Measurements from ENCODE around the gene PLD4. TPM values are rescaled to one million over a fixed set of nuclear protein-coding genes. Genes with fewer than 3 reads are reported as not detected.
"Not testable (repeated sequence)": the region's sequence is repeated elsewhere in the genome, so short reads cannot be mapped to it uniquely, and the experiment has no call there.

The PLD4 gene
- polyA plus RNA-seq, 6 donors from 2014 or later = 77.4 to 264 (median 182) TPM

DNA sequence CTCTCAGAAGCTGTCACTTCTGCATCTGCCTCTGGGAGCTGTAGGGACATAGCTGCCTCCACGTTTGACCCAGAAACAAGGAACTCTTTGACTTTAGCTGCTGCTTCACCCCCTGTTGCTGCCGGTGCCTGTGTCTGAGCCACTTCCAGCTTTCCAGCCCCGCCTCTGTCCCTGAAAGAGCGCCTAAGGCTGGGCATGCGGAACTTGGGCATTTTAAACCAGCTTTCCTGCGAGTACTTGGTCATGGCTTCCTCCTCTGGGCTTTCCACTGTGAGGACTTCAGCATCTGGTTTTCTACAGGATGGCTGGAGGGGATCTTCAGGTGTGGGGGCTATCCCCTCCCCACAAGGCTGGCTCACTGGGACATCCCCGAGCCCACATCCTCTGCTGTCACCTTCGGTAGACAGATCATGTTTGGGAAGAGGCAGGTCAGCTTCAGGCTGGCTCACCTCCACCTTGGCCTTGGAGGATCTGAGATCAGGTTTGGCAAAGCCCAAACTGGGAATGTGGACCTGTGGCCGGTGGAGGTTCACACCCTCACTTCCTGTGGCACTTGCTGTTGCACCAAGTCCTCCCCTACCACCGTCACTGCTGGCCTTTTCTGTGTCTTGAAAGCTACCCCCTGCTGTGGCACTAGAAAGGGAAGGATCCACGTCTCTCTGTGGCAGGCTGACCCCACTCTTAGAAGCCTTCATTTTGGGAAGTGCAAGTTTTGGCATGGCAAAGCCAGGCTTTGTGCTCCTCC is 15.2 kb downstream of the PLD4 start:
- H3K36me3 Mint-ChIP-seq = no peaks in the 10 kb centered on the region
- DNase-seq (no peak), ATAC-seq (ENCODE audit: low read depth in 2 of 2) (no peak)
- H3K4me3 Mint-ChIP-seq = no peak overlapping the region
- H3K9me3 Mint-ChIP-seq = no peaks in the 10 kb centered on the region
- peaks cover 2 to 9% (median 3%) of the 10 kb centered on the region in 3 donors for H3K4me1 Mint-ChIP-seq
- H3K27ac Mint-ChIP-seq = peak overlapping the region in 1 of 6 donors; percentile 13
- peaks cover 0 to 3% (median 0%) of the 10 kb centered on the region in 3 donors for H3K27me3 Mint-ChIP-seq

GRCh38 chr14:104940526-104941150 is 16.0 kb downstream of the PLD4 start:
- no peak for DNase-seq
- ATAC-seq (ENCODE audit: low read depth in 2 of 2) = no peak
- H3K27ac Mint-ChIP-seq = no peak overlapping the region
- H3K4me1 Mint-ChIP-seq = peaks cover 0 to 5% (median 0%) of the 10 kb centered on the region in 3 donors
- peak overlapping the region in 1 of 8 donors; percentile 9 for H3K4me3 Mint-ChIP-seq
- H3K27me3 Mint-ChIP-seq = no peaks in the 10 kb centered on the region
- no peaks in the 10 kb centered on the region for H3K9me3 Mint-ChIP-seq
- no peaks in the 10 kb centered on the region for H3K36me3 Mint-ChIP-seq

GRCh38 chr14:104941508-104942365 is 17.1 kb downstream of the PLD4 start:
- Mint-ChIP-seq H3K27me3 (no peaks in the 10 kb centered on the region), H3K4me1 (no peaks in the 10 kb centered on the region), H3K27ac (no peak overlapping the region), H3K4me3 (no peak overlapping the region), H3K9me3 (no peaks in the 10 kb centered on the region), H3K36me3 (no peaks in the 10 kb centered on the region)
- ATAC-seq (ENCODE audit: low read depth in 2 of 2) (no peak), DNase-seq (no peak)

- ATAC-seq (ENCODE audit: low read depth in 2 of 2) = no peak
- Mint-ChIP-seq H3K27me3 (no peaks in the 10 kb centered on the region), H3K4me3 (no peak overlapping the region), H3K36me3 (no peaks in the 10 kb centered on the region), H3K27ac (no peak overlapping the region), H3K4me1 (no peaks in the 10 kb centered on the region), H3K9me3 (no peaks in the 10 kb centered on the region)
- no peak for DNase-seq
Measured at GRCh38 chr14:104942586-104942985, 17.9 kb downstream of the PLD4 start.

GRCh38 chr14:104943216-104944015 is 18.7 kb downstream of the PLD4 start:
- H3K4me1 Mint-ChIP-seq; H3K36me3 Mint-ChIP-seq; H3K27ac Mint-ChIP-seq; DNase-seq; H3K27me3 Mint-ChIP-seq; H3K9me3 Mint-ChIP-seq; H3K4me3 Mint-ChIP-seq; ATAC-seq (ENCODE audit: low read depth in 2 of 2): not testable (repeated sequence)

DNA sequence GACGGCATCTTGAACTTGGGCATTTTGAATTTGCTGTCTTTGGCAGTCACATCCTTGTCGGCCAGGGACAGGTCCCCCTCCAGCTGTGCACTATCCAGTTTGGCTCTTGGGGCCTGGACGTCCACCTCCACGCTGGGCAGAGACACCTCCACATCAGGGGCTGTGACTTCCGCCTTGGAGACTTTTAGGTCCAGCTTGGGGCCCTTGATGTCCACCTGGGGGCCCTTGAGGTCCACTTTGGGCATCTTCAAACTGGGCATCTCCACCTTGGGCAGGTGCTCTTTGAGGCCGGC is 19.3 kb downstream of the PLD4 start:
- H3K27me3 Mint-ChIP-seq; ATAC-seq (ENCODE audit: low read depth in 2 of 2); H3K27ac Mint-ChIP-seq; H3K4me1 Mint-ChIP-seq; H3K4me3 Mint-ChIP-seq; H3K9me3 Mint-ChIP-seq; H3K36me3 Mint-ChIP-seq; DNase-seq: not testable (repeated sequence)

DNA sequence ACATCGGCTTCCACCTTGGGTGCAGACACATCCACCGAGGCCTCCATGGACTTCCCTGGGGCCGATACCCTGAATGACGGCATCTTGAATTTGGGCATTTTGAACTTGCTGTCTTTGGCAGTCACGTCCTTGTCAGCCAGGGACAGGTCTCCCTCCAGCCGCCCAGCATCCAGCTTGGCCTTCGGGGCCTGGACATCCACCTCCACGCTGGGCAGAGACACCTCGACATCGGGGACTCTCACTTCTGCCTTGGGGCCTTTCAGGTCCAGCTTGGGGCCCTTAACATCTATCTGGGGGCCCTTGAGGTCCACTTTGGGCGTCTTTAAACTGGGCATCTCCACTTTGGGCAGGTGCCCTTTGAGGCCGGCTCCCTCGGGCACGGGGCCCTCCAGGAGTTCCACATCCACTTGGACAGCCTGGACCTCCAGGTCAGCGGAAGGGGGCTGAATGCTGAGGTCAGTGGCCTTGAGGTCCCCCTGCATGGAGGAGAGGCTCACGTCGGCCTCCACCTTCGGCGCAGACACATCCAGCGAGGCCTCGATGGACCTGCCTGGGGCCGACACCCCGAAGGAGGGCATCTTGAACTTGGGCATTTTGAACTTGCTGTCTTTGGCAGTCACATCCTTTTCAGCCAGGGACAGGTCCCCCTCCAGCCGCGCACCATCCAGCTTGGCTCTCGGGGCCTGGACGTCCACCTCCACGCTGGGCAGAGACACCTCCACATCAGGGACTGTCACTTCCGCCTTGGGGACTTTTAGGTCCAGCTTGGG is 19.9 kb downstream of the PLD4 start:
- H3K36me3 Mint-ChIP-seq; H3K4me1 Mint-ChIP-seq; H3K4me3 Mint-ChIP-seq; H3K27ac Mint-ChIP-seq; DNase-seq; ATAC-seq (ENCODE audit: low read depth in 2 of 2); H3K9me3 Mint-ChIP-seq; H3K27me3 Mint-ChIP-seq: not testable (repeated sequence)

DNA sequence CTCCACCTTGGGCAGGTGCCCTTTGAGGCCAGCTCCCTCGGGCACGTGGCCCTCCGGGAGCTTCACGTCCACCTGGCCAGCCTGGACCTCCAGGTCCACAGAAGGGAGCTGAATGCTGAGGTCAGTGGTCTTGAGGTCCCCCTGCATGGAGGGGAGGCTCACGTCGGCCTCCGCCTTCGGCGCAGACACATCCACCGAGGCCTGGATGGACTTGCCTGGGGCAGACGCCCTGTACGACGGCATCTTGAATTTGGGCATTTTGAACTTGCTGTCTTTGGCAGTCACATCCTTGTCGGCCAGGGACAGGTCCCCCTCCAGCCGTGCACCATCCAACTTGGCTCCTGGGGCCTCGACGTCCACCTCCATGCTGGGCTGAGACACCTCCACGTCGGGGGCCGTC is 20.6 kb downstream of the PLD4 start:
- DNase-seq; H3K4me1 Mint-ChIP-seq; H3K36me3 Mint-ChIP-seq; ATAC-seq (ENCODE audit: low read depth in 2 of 2); H3K9me3 Mint-ChIP-seq; H3K27ac Mint-ChIP-seq; H3K4me3 Mint-ChIP-seq; H3K27me3 Mint-ChIP-seq: not testable (repeated sequence)

DNA sequence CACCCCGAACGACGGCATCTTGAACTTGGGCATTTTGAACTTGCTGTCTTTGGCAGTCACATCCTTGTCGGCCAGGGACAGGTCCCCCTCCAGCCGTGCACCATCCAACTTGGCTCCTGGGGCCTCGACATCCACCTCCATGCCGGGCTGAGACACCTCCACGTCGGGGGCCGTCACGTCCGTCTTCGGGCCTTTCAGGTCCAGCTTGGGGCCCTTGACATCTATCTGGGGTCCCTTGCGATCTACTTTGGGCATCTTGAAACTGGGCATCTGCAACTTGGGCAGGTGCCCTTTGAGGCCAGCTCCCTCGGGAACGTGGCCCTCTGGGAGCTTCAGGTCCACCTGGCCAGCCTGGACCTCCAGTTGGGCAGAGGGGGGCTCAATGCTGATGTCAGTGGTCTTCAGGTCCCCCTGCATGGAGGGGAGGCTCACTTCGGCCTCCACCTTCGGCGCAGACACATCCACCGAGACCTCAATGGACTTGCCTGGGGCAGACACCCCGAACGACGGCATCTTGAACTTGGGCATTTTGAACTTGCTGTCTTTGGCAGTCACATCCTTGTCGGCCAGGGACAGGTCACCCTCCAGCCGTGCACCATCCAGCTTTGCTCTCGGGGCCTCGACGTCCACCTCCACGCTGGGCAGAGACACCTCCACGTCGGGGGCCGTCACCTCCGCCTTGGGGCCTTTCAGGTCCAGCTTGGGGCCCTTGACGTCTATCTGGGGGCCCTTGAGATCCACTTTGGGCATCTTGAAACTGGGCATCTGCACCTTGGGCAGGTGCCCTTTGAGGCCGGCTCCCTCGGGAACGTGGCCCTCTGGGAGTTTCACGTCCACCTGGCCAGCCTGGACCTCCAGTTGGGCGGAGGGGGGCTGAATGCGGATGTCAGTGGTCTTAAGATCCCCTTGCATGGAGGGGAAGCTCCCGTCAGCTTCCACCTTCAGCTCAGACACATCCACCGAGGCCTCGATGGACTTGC is 21.6 kb downstream of the PLD4 start:
- not testable (repeated sequence) for DNase-seq; H3K27me3 Mint-ChIP-seq; H3K36me3 Mint-ChIP-seq; H3K4me3 Mint-ChIP-seq; ATAC-seq (ENCODE audit: low read depth in 2 of 2); H3K4me1 Mint-ChIP-seq; H3K9me3 Mint-ChIP-seq
- peak overlapping the region in 1 of 6 donors; percentile 74 for H3K27ac Mint-ChIP-seq

- not testable (repeated sequence) for H3K36me3 Mint-ChIP-seq, H3K9me3 Mint-ChIP-seq, H3K27ac Mint-ChIP-seq
Measured at GRCh38 chr14:104947201-104947600, 22.5 kb downstream of the PLD4 start.

GRCh38 chr14:104947881-104948735 is 23.4 kb downstream of the PLD4 start:
- H3K27me3 Mint-ChIP-seq; ATAC-seq (ENCODE audit: low read depth in 2 of 2); DNase-seq; H3K9me3 Mint-ChIP-seq; H3K27ac Mint-ChIP-seq; H3K36me3 Mint-ChIP-seq; H3K4me3 Mint-ChIP-seq; H3K4me1 Mint-ChIP-seq: not testable (repeated sequence)

More at GRCh38 chr14:104947201-104947600, 22.5 kb downstream of the PLD4 start:
- ATAC-seq (ENCODE audit: low read depth in 2 of 2); H3K4me3 Mint-ChIP-seq; H3K4me1 Mint-ChIP-seq; H3K27me3 Mint-ChIP-seq; DNase-seq: not testable (repeated sequence)
